ENCODE data around the gene MEF2A.

Gene MEF2A

GRCh38 chr15:99564221-99565048 lies 1.3 kb upstream of the MEF2A start:
- peak; percentile 11 for DNase-seq

GRCh38 chr15:99565049-99565298 lies 810 bp upstream of the MEF2A start:
- DNase-seq, result no peak

GRCh38 chr15:99566157-99566897 lies 543 bp downstream of the MEF2A start:
- DNase-seq, result peak; percentile 28

GRCh38 chr15:99568625-99569352 lies 3.0 kb downstream of the MEF2A start:
- DNase-seq, result no peak

GRCh38 chr15:99571299-99571698 lies 5.5 kb downstream of the MEF2A start:
- no peak for DNase-seq

DNA sequence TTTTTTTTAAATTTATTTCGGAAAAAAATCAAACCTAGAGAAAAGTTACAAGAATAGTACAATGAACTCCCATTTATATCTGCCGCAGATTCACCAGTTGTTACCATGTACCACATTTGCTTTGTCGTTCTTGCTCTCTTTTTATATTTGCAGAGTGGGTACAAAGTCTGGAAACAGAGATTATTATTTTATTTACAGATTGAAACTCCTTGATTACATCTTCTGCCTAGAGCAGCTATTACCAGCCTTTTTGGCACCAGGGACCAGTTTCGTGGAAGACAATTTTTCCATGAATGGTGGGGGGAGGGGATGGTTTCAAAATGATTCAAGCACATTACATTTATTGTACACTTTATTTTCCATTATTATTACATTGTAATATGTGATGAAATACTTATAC lies 8.3 kb downstream of the MEF2A start:
- DNase-seq, result no peak

DNA sequence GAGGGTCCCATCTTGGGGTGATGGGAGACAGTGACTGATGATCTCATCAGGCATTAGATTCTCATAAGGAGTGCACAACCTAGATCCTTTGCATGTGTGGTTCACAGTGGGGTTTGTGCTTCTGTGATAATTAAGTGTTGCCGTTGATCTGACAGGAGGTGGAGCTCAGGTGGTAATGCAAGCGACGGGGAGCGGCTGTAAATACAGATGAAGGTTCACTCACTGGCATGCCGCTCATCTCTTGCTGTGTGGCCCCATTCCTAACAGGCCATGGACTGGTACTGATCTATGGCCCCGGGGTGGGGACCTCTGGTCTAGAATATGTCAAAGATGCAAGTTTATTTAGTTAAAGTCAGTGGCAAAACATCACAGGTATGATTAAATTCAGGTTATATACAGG lies 8.7 kb downstream of the MEF2A start:
- no peak for DNase-seq

- no peak for DNase-seq
Observed at GRCh38 chr15:99578809-99579208, 13.0 kb downstream of the MEF2A start.

DNA sequence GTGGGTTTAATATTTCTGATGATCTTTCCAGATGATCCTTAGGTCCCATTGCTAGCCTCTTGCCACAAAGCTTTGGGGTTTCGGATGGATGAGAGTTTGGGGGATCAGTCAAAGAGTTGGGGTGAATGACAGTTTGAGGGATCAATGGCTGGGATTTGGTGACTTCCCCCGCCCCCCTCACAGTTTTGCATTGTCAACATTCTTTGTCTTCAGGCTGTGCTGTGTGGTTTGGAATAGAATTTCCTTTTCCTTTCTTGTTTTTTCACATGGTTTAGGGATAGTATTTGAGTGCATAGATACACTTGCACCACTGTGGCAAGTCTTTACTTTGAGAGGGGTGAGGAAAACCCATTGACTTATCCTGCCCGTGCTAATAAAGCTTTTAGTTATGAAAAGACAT lies 14.3 kb downstream of the MEF2A start:
- no peak for DNase-seq

GRCh38 chr15:99582508-99582960 lies 16.8 kb downstream of the MEF2A start:
- no peak for DNase-seq

DNA sequence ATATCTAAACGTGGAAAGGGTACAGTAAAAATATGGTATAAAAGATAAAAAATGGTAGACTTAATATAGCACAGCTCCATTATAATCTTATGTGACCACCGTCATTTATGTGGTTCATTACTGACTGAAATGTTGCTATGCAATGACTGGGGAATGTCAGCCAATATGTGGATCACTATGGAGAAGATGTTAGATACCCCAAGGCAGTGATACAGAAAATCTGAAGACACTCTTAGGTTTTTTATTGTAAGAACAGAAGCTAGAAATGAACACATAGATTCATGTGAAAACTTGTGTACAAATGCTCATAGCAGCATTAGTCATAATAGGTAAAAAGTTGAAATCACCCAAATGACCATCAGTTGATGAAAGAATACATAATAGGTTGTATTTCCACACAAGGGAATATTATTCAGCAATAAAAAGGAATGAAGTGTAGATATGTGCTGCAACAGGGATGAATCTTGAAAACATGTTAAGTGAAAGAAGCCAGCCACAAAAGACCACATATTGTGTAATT lies 18.4 kb downstream of the MEF2A start:
- DNase-seq, result no peak

- DNase-seq, result no peak
Observed at GRCh38 chr15:99586121-99586520, 20.3 kb downstream of the MEF2A start.

DNA sequence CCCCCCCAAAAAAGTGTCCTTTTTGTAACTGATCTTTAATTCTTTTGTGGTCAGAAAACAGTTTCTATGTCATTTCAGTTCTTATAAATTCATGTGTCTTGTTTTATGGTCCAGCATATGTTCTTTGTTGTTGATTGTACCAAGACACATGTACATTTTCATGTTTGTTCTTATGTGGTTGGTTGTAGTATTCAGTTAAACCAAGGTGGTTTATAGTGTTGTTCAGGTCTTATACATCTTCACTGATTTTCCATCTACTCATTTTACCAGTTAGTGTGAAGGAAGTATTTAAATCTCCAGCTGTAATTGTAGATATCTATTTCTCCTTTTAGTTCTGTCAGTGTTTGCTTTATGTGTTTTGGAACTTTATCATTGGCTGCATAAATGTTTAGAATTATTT lies 24.0 kb downstream of the MEF2A start:
- no peak for DNase-seq

DNA sequence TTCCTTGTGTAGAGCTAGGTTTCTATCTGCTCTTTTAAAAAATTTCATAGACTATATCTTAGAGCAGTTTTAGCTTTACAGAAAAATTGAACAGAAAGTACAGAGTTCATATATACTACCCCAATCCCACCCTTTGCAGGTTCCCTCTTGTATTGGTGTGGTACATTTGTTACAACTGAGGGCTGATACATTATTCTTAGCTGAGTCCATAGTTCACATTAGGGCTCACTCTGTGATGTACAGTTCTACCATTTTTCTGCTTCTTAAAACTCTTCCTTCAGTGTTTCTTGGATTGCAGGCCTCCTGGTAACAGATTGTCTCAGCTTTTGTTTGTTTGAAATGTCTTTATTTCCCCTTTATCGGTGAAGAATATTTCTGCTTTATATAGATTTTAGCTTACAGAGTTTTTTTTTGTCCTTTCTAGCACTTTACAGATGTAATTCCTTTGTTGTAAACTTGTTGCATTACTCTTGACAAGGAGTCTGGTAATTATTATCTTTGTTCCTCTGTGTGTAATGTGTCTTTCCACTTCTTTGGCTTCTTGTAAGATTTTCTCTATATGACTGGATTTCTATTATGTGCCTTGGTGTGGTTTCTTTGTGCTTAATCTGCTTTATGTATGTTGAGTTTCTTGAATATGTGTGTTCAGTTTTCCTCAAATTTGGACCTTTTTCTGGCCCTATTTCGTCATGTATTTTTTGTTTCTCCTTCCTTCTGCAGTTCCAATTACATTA lies 25.3 kb downstream of the MEF2A start:
- no peak for DNase-seq

DNA sequence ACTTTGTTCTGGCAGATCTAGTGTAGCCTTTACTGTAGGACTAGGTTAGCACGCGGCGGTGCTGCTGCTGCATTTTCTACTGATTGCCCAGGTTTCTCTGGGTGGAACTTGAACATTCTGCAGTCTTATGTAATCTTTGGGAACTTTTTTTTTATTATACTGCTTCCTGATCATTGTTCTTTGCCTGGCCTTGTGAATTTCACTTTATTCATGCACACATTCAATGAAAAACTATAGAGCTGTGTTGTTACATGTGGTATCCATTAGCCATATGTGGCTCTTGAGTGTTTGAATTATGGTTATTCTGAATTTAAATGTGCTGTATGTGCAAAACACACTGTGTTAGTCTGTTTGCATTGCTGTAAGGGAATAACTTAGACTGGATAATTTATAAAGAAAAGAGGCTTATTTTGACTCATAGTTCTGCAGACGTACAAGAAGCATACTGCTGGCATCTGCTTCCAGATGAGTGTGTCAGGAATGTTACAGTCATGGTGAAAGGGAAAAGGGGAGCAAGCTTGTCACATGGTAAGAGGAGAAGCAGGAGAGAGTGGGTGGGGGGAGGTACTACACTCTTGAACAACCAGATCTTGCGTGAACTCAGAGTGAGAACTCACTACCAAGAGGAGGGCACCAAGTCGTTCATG lies 26.5 kb downstream of the MEF2A start:
- no peak for DNase-seq

DNA sequence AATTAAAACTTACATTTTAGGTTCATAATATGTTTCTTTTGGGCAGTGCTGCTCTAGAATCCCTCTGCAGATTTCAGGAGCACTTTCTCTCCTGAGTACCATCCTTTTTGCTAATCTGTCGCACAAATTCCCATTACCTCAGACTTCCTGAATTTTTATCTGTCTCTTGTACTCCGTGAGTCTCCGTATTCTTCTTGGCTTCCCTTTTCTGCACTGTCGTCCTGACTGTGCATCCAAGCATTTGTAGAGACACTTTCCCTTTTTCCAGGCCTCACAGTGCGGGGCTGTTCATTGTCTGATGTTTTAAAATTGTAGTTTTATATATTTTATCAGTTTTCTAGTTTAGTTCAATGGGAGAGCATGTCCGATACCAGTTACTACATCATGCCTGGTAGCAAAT lies 27.3 kb downstream of the MEF2A start:
- no peak for DNase-seq

DNA sequence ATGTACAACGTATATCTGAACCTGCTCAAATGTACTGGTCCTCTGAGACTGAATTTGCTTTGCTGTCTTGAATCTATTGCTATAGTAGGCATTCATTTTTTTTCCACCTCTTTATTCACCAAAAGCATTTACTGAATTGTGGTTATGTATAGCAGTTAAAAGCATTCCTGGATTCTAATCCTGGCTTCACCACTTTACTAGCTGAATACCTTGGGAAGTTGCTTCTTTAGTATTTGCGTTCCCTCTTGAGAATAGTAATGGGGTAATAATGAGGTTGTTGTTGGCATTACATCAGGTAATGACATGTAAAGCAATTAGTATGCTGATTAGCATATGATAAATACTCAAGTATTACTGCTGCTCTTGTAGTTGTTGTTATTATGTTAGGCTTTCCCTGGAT lies 29.1 kb downstream of the MEF2A start:
- no peak for DNase-seq

- no peak for DNase-seq
Observed at GRCh38 chr15:99598296-99598695, 32.5 kb downstream of the MEF2A start.

- no peak for DNase-seq
Observed at GRCh38 chr15:99603828-99604227, 38.0 kb downstream of the MEF2A start.

GRCh38 chr15:99604865-99605264 lies 39.1 kb downstream of the MEF2A start:
- DNase-seq, result no peak

GRCh38 chr15:99605490-99605931 lies 39.7 kb downstream of the MEF2A start:
- DNase-seq, result no peak

GRCh38 chr15:99605990-99606389 lies 40.2 kb downstream of the MEF2A start:
- DNase-seq, result no peak
